Osteoblast (primary cell): ENCODE results near the gene CDH4. TPM values are rescaled to one million over a fixed set of nuclear protein-coding genes. Genes with fewer than 3 reads are reported as not detected.

Source experiments
- DNase-seq: peaks from one replicate; pipeline ENCODE4 v3.0.0; 2011; ENCODE audit warnings: low spot score, mixed read lengths; ENCODE audit not compliant: insufficient read length; ENCODE audit errors: missing footprints
- H2AFZ ChIP-seq: 2 replicates; pipeline ENCODE4 v1.6.0; 2011; ENCODE audit warnings: mild to moderate bottlenecking, low read length
- H3K27ac ChIP-seq: 2 replicates; pipeline ENCODE4 v1.5.1; 2011; ENCODE audit warnings: mild to moderate bottlenecking, low read depth, low read length, moderate library complexity
- H3K27me3 ChIP-seq: 2 replicates; pipeline ENCODE4 v1.6.0; 2012; ENCODE audit warnings: mild to moderate bottlenecking, control low read depth, inconsistent platforms, low read length, moderate library complexity; ENCODE audit not compliant: insufficient read depth
- H3K36me3 ChIP-seq: 2 replicates; pipeline ENCODE4 v1.5.1; 2011; ENCODE audit warnings: mild to moderate bottlenecking, low read length, control low read depth, moderate library complexity; ENCODE audit not compliant: insufficient read depth
- H3K4me1 ChIP-seq: 2 replicates; pipeline ENCODE4 v1.5.1; 2011; ENCODE audit warnings: mild to moderate bottlenecking, low read length, control low read depth, moderate library complexity; ENCODE audit not compliant: insufficient read depth
- H3K4me2 ChIP-seq: 2 replicates; pipeline ENCODE4 v1.6.0; 2011; ENCODE audit warnings: mild to moderate bottlenecking, low read length; ENCODE audit not compliant: insufficient read depth
- H3K4me3 ChIP-seq: fragments of 200-600 bp; sonication (generic); 3 replicates; pipeline ENCODE4 v1.5.1; 2012; ENCODE audit warnings: mild to moderate bottlenecking, low read length, inconsistent platforms; ENCODE audit not compliant: insufficient read depth
- H3K79me2 ChIP-seq: 2 replicates; pipeline ENCODE4 v1.6.0; 2012; ENCODE audit warnings: mild to moderate bottlenecking, low read length, control low read depth, inconsistent platforms; ENCODE audit not compliant: insufficient read depth
- H3K9me3 ChIP-seq: 2 replicates; pipeline ENCODE4 v1.5.1; 2011; ENCODE audit warnings: low read depth, low read length, control low read depth
- H4K20me1 ChIP-seq: 2 replicates; pipeline ENCODE4 v1.6.0; 2012; ENCODE audit warnings: mild to moderate bottlenecking, low read length, control low read depth; ENCODE audit not compliant: insufficient read depth
- CTCF ChIP-seq: IDR thresholded peaks from 2 replicates; pipeline ENCODE4 v1.5.1; 2011; ENCODE audit warnings: mild to moderate bottlenecking, low read depth, low read length, moderate library complexity; ENCODE audit errors: extremely low read depth
- total RNA-seq: library from RNA; depleted of rRNA; stranded (reverse); fragments of >200 nt; gene quantifications from 2 replicates; pipeline ENCODE4 v1.2.3, GENCODE V29; 2012

CDH4 gene
- total RNA-seq, 1 donor = 1.1 TPM

- Histone ChIP-seq H4K20me1 (no peaks in the 10 kb centered on the region), H3K27me3 (peaks cover 9% of the 10 kb centered on the region), H3K9me3 (no peaks in the 10 kb centered on the region), H3K4me3 (no peak overlapping the region), H3K79me2 (no peaks in the 10 kb centered on the region), H3K4me2 (no peak overlapping the region), H3K36me3 (no peaks in the 10 kb centered on the region), H3K27ac (no peak overlapping the region), H3K4me1 (peaks cover 3% of the 10 kb centered on the region), H2AFZ (no peak overlapping the region)
- TF ChIP-seq CTCF = no peak
- no peak for DNase-seq
These were observed 178.2 kb downstream of the CDH4 start for GRCh38 chr20:61430228-61430624.

DNA sequence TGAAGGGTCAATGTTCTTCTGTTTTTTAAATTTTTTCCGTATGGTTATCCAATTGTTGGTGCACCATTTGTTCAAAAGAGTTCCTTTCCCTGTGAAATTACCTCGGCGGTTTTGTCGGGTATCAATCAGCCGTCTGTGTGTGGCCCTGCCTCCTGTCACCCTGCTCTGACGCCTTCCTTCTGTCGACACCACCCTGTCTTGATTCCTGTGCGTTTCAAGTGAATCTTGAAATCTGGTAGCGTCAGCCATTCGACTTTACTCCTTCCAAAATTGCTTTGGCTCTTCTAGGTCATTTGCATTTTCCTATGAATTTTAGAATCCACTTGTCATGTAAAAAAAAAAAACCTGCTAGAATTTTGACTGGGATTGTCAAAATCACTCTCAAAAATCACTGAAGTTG is 181.1 kb downstream of the CDH4 start:
- Histone ChIP-seq H3K36me3 (no peaks in the 10 kb centered on the region), H2AFZ (no peak overlapping the region), H3K27me3 (peaks cover 9% of the 10 kb centered on the region), H3K9me3 (no peaks in the 10 kb centered on the region), H4K20me1 (no peaks in the 10 kb centered on the region), H3K79me2 (no peaks in the 10 kb centered on the region), H3K4me2 (no peak overlapping the region), H3K4me3 (no peak overlapping the region), H3K27ac (no peak overlapping the region), H3K4me1 (peaks cover 16% of the 10 kb centered on the region)
- DNase-seq = no peak
- no peak for TF ChIP-seq CTCF

DNA sequence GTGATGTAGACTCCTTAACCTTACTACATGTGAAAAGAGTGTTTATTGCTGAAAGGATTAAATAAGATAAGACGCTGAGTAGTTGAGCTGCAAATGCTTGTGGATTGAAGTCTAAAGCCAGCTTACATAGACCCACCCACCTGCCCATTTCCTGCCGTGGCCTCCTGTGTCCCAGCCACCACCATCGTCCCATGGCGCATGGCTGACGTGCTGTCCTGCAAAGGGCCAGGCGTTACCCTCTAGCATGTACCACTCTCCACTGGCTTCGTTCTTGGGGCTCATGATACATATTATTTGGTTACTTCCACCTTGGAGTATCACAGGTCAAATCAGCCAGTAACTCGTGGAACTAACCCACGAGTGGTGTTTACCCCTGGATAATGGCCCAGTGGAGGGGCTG is 181.8 kb downstream of the CDH4 start:
- no peak for TF ChIP-seq CTCF
- no peak overlapping the region for H3K4me3 ChIP-seq
- no peaks in the 10 kb centered on the region for H3K79me2 ChIP-seq
- no peaks in the 10 kb centered on the region for H3K9me3 ChIP-seq
- H3K27ac ChIP-seq = no peak overlapping the region
- peaks cover 16% of the 10 kb centered on the region for H3K4me1 ChIP-seq
- H2AFZ ChIP-seq = no peak overlapping the region
- H3K4me2 ChIP-seq = no peak overlapping the region
- no peaks in the 10 kb centered on the region for H4K20me1 ChIP-seq
- peaks cover 9% of the 10 kb centered on the region for H3K27me3 ChIP-seq
- DNase-seq = no peak
- H3K36me3 ChIP-seq = no peaks in the 10 kb centered on the region

- no peak overlapping the region for H3K4me3 ChIP-seq
- no peak overlapping the region for H2AFZ ChIP-seq
- H3K4me2 ChIP-seq = no peak overlapping the region
- H4K20me1 ChIP-seq = no peaks in the 10 kb centered on the region
- H3K4me1 ChIP-seq = peaks cover 16% of the 10 kb centered on the region
- H3K27ac ChIP-seq = no peak overlapping the region
- H3K27me3 ChIP-seq = peaks cover 9% of the 10 kb centered on the region
- TF ChIP-seq CTCF = no peak
- no peaks in the 10 kb centered on the region for H3K36me3 ChIP-seq
- DNase-seq = no peak
- H3K9me3 ChIP-seq = no peaks in the 10 kb centered on the region
- H3K79me2 ChIP-seq = no peaks in the 10 kb centered on the region
These were observed 182.3 kb downstream of the CDH4 start for GRCh38 chr20:61434341-61434781.
